ENCODE data around the gene ITSN1.
A peak's percentile ranks its signal among the peaks of the same experiment; 100 is the strongest.

Gene ITSN1

GRCh38 chr21:33811167-33812010 is 169.1 kb downstream of the ITSN1 start:
- DNase-seq (ENCODE audit: low spot score): no peak

- DNase-seq (ENCODE audit: low spot score): no peak
Measured at GRCh38 chr21:33813832-33814365, 171.6 kb downstream of the ITSN1 start.

GRCh38 chr21:33815143-33815707 is 172.9 kb downstream of the ITSN1 start:
- DNase-seq (ENCODE audit: low spot score): no peak

GRCh38 chr21:33816174-33816573 is 173.9 kb downstream of the ITSN1 start:
- DNase-seq (ENCODE audit: low spot score): no peak

- no peak for DNase-seq (ENCODE audit: low spot score)
Measured at GRCh38 chr21:33817138-33817537, 174.8 kb downstream of the ITSN1 start.

- peak; percentile 74 for DNase-seq (ENCODE audit: low spot score)
Measured at GRCh38 chr21:33817663-33818451, 175.6 kb downstream of the ITSN1 start.

GRCh38 chr21:33820230-33820770 is 178.0 kb downstream of the ITSN1 start:
- DNase-seq (ENCODE audit: low spot score): no peak

GRCh38 chr21:33820798-33821197 is 178.5 kb downstream of the ITSN1 start:
- no peak for DNase-seq (ENCODE audit: low spot score)

GRCh38 chr21:33821503-33822322 is 179.4 kb downstream of the ITSN1 start:
- DNase-seq (ENCODE audit: low spot score): no peak

GRCh38 chr21:33824156-33824941 is 182.0 kb downstream of the ITSN1 start:
- no peak for DNase-seq (ENCODE audit: low spot score)

- DNase-seq (ENCODE audit: low spot score): no peak
Measured at GRCh38 chr21:33825419-33825818, 183.1 kb downstream of the ITSN1 start.

- DNase-seq (ENCODE audit: low spot score): no peak
Measured at GRCh38 chr21:33825915-33826314, 183.6 kb downstream of the ITSN1 start.

GRCh38 chr21:33828083-33828482 is 185.8 kb downstream of the ITSN1 start:
- no peak for DNase-seq (ENCODE audit: low spot score)

- no peak for DNase-seq (ENCODE audit: low spot score)
Measured at GRCh38 chr21:33828577-33828976, 186.3 kb downstream of the ITSN1 start.

- no peak for DNase-seq (ENCODE audit: low spot score)
Measured at GRCh38 chr21:33829844-33830243, 187.5 kb downstream of the ITSN1 start.

GRCh38 chr21:33831962-33832659 is 189.8 kb downstream of the ITSN1 start:
- no peak for DNase-seq (ENCODE audit: low spot score)

- DNase-seq (ENCODE audit: low spot score): no peak
Measured at GRCh38 chr21:33834801-33835500, 192.7 kb downstream of the ITSN1 start.

GRCh38 chr21:33835920-33836319 is 193.6 kb downstream of the ITSN1 start:
- DNase-seq (ENCODE audit: low spot score): no peak

- no peak for DNase-seq (ENCODE audit: low spot score)
Measured at GRCh38 chr21:33836408-33836807, 194.1 kb downstream of the ITSN1 start.

Data from hematopoietic multipotent progenitor cell treated with erythropoietin and hydrocortisone succinate and interleukin-3 and kit ligand, for 15 days (in vitro differentiated cells).